ENCODE data around the gene CDK16. TPM values are rescaled to one million over a fixed set of nuclear protein-coding genes. Genes with fewer than 3 reads are reported as not detected.

The CDK16 gene
- total RNA-seq (ENCODE audit: unreplicated experiment) = 181 TPM
- long read RNA-seq, transcript CDK16-202 (16 exons, 3,144 nt) = major isoform, 48 of 75 reads
- long read RNA-seq, partial matches to known transcripts = 6 of 75 reads
- long read RNA-seq, other reads (novel, unspliced or antisense) = 17 of 75 reads

DNA sequence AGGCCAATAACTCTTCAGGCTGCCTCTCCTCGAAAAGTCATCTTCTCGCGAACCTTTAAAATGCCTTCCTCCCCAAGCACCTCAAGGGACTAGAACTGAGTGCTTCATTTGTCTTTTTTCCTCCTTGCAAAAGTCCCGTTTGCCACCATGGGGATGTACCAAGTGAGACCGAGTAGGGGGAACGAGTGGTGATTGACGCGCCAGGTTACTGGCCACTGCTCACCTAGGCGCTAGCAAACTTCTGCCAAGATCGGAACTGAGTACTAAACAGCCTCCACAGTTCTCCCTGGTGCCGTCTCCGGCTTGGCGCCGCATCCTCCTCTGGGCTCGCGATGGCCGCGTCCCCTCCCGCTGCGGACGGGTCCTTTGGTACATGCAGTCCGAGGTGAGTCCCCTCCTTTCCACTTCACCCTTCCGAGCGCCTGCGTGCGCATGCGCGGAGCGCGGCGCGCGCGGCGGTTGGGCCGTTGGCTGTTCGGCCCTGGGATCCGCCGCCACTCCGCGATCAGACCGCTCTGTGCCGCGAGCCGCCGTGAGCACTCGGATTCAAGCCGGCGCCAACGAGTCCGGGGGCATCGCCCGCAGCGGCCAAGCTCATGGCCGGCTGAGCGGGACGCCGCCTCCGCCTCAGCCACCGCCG lies at the start of gene CDK16:
Gene CDK16 (plus strand): TSS at position 402 of the 640 bp plus-strand sequence. CDS start 4,877 bp downstream, outside the sequence.
- Mint-ChIP-seq H3K4me3 (ENCODE audit: unreplicated experiment) (peak within 1 kb of the TSS; percentile 98), H3K27me3 (ENCODE audit: unreplicated experiment) (peaks cover 21% of the 10 kb centered on the region), H3K9me3 (ENCODE audit: unreplicated experiment) (peaks cover 20% of the 10 kb centered on the region), H3K27ac (ENCODE audit: unreplicated experiment) (peak within 1 kb of the TSS; percentile 94), H3K4me1 (ENCODE audit: low read depth, unreplicated experiment) (peaks cover 29% of the 10 kb centered on the region), H3K36me3 (ENCODE audit: unreplicated experiment) (no peaks in the 10 kb centered on the region)
- peak; percentile 73 for DNase-seq
- TF ChIP-seq, protein P1, sequence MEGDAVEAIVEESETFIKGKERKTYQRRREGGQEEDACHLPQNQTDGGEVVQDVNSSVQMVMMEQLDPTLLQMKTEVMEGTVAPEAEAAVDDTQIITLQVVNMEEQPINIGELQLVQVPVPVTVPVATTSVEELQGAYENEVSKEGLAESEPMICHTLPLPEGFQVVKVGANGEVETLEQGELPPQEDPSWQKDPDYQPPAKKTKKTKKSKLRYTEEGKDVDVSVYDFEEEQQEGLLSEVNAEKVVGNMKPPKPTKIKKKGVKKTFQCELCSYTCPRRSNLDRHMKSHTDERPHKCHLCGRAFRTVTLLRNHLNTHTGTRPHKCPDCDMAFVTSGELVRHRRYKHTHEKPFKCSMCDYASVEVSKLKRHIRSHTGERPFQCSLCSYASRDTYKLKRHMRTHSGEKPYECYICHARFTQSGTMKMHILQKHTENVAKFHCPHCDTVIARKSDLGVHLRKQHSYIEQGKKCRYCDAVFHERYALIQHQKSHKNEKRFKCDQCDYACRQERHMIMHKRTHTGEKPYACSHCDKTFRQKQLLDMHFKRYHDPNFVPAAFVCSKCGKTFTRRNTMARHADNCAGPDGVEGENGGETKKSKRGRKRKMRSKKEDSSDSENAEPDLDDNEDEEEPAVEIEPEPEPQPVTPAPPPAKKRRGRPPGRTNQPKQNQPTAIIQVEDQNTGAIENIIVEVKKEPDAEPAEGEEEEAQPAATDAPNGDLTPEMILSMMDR (IDR thresholded peaks at IDR 0.05; ENCODE audit: partially characterized antibody, unreplicated experiment) = no peak

DNA sequence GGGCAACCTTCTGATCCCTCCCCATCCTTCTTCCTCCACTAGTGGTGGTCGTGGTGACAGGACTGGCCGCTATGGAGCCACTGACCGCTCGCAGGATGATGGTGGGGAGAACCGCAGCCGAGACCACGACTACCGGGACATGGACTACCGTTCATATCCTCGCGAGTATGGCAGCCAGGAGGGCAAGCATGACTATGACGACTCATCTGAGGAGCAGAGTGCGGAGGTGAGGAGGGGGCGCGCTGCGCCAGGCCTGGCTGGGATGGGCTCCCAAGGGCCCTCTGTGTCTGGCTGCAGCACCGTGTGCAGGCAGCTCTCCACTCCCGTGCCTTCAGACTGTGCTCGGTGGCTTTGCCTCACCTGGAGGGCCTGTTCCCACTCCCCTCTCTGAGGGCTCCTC lies 49.2 kb upstream of the CDK16 start:
- H3K9me3 Mint-ChIP-seq (ENCODE audit: unreplicated experiment) = peaks cover 4% of the 10 kb centered on the region
- peaks cover 4% of the 10 kb centered on the region for H3K27me3 Mint-ChIP-seq (ENCODE audit: unreplicated experiment)
- TF ChIP-seq, protein P1 (IDR thresholded peaks at IDR 0.05; ENCODE audit: partially characterized antibody, unreplicated experiment) = no peak
- no peaks in the 10 kb centered on the region for H3K4me1 Mint-ChIP-seq (ENCODE audit: low read depth, unreplicated experiment)
- no peak overlapping the region for H3K27ac Mint-ChIP-seq (ENCODE audit: unreplicated experiment)
- no peak overlapping the region for H3K4me3 Mint-ChIP-seq (ENCODE audit: unreplicated experiment)
- H3K36me3 Mint-ChIP-seq (ENCODE audit: unreplicated experiment) = no peaks in the 10 kb centered on the region
- no peak for DNase-seq

DNA sequence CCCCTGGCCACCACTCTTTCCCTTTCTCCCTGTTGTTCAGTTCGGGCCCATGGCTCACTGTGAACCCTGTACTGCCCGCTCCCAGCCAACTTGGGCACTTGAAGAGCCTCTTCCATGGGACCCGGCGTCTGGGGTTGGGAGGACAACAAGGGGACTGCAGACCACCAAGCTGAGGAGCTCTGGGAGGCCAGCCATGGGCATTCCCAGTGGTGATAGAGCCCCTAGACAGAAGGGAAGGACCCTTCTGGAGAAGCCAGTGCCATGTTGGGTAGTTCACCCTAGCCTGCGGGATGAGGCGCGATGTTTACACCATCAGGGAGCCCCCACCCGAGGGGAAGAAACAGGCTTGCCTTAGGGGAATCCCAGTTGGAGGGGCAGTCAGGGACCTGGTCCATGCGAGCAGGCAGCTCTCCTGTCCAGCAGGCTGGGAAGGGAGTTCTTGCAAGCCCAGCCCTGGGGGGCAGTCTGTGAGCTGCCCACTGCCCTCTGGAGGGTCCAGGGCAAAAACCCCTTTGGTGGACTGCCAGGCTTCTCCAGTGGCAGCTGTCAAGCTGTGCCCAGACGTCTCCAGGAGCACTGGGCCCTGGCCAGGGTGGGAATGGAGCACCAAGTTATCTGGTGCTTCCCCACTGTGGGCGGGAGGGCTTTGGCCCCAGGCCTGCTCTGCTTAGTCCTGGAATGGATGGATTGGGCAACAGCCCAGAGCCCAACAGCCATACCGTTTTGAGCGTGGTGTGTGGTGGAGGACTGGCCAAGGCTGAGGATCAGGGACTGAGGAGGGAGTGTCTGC lies 48.6 kb upstream of the CDK16 start:
- no peaks in the 10 kb centered on the region for H3K4me1 Mint-ChIP-seq (ENCODE audit: low read depth, unreplicated experiment)
- DNase-seq = no peak

DNA sequence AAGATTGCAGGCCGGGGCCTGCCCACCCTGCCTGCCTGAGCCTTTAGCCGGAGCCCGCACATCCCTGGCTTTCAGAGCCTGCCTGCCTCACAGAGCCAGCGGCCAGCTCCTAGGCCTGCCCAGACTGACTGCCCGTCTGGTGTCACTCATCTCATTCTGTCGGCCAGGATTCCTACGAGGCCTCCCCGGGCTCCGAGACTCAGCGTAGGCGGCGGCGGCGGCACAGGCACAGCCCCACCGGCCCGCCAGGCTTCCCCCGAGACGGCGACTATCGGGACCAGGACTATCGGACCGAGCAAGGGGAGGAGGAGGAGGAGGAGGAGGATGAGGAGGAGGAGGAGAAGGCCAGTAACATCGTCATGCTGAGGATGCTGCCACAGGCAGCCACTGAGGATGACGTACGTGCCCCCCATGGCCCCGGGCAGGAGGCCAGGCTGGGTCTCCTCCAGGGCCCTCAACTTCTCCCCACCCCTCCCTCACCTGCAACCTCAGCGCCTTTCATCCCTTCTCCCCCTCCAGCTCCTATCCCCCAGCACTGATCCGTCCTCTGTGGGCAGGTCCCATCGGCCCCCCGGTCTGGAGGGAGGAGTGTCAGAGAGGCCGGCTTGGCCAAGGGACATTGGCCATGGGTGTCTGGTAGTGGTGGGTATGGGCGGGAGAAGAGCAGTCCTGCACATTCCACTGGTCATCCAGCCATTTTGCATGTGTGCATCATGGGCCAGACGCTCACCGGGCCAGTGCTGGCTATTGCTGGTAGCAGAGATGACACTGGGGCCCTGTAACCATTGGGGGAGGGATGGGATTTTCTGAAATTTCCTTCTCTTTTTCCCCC lies 47.4 kb upstream of the CDK16 start:
- H3K9me3 Mint-ChIP-seq (ENCODE audit: unreplicated experiment) = peaks cover 4% of the 10 kb centered on the region
- H3K36me3 Mint-ChIP-seq (ENCODE audit: unreplicated experiment) = no peaks in the 10 kb centered on the region
- H3K4me3 Mint-ChIP-seq (ENCODE audit: unreplicated experiment) = no peak overlapping the region
- H3K27me3 Mint-ChIP-seq (ENCODE audit: unreplicated experiment) = peaks cover 4% of the 10 kb centered on the region
- no peak for DNase-seq
- H3K4me1 Mint-ChIP-seq (ENCODE audit: low read depth, unreplicated experiment) = no peaks in the 10 kb centered on the region
- TF ChIP-seq, protein P1 (IDR thresholded peaks at IDR 0.05; ENCODE audit: partially characterized antibody, unreplicated experiment) = no peak
- no peak overlapping the region for H3K27ac Mint-ChIP-seq (ENCODE audit: unreplicated experiment)

More for the DNA sequence above, 48.6 kb upstream of the CDK16 start:
- Mint-ChIP-seq H3K4me3 (ENCODE audit: unreplicated experiment) (no peak overlapping the region), H3K36me3 (ENCODE audit: unreplicated experiment) (no peaks in the 10 kb centered on the region), H3K27me3 (ENCODE audit: unreplicated experiment) (peaks cover 4% of the 10 kb centered on the region), H3K9me3 (ENCODE audit: unreplicated experiment) (peaks cover 4% of the 10 kb centered on the region), H3K27ac (ENCODE audit: unreplicated experiment) (no peak overlapping the region)
- TF ChIP-seq, protein P1 (IDR thresholded peaks at IDR 0.05; ENCODE audit: partially characterized antibody, unreplicated experiment) = no peak

All from glutamatergic neuron (in vitro differentiated cells).